Astrocyte (in vitro differentiated cells and primary cell): Measurements from ENCODE around the gene NUP160.

ENCODE experiments used
- CTCF ChIP-seq: IDR thresholded peaks from 2 replicates; pipeline ENCODE4 v1.5.1; 2011; ENCODE audit warnings: low read depth, mild to moderate bottlenecking, inconsistent platforms, low read length, moderate library complexity; ENCODE audit not compliant: insufficient read depth
- EZH2 ChIP-seq: IDR thresholded peaks from 2 replicates; pipeline ENCODE4 v1.6.1; 2012; ENCODE audit warnings: mild to moderate bottlenecking, low read length, inconsistent platforms; ENCODE audit not compliant: insufficient read depth

DNA sequence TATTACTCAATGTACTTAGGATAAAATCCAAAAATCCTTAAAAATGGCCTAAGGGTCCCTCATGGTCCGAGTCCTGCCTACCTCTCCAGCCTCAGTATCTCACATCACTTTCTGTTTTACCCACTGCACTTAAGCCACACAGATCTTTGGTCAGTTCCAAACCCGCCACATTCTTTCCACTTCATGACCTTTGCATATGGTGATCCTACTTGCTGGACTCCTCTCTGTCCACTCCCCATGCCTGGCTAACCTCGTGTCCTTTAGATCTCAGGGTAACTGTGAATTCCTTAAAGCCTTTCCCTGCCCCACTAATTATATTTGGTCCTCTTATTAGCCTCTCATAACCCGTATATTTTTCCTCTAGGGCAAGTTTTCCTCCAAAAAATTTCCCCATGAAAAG, 1.2 kb downstream of the NUP160 start:
- TF ChIP-seq CTCF (no peak), EZH2 (no peak)
